Psoas muscle (tissue), 8 donors: ENCODE data around the gene ZNF813. TPM values are rescaled to one million over a fixed set of nuclear protein-coding genes. Genes with fewer than 3 reads are reported as not detected.
"Not testable (repeated sequence)": the region's sequence is repeated elsewhere in the genome, so short reads cannot be mapped to it uniquely, and the experiment has no call there.

ENCODE experiments used
- ATAC-seq, 4 donors: fragments of 200-7000 bp; cut with Tn5 transposase; one replicate each; pipeline ENCODE4 v1.9.1; 2020; ENCODE audit warnings: moderate library complexity in 3 of 4, mild to moderate bottlenecking in 2 of 4
- DNase-seq, 2 donors: peaks; one replicate each; pipeline ENCODE4 v3.0.0-alpha.2; 2020
- H3K27ac ChIP-seq: fragments of 200-600 bp; one replicate; pipeline ENCODE4 v1.8.0; 2022
- H3K27me3 ChIP-seq, 3 donors: fragments of 200-600 bp in 1 of 3; one replicate each; pipeline versions ENCODE4 v1.6.1 to v1.8.0; 2013 to 2022; ENCODE audit warnings: low read length in 2 of 3, mild to moderate bottlenecking in 2 of 3, moderate library complexity in 1 of 3; ENCODE audit not compliant: insufficient read depth in 3 of 3
- H3K36me3 ChIP-seq, 2 donors: fragments of 200-600 bp in 1 of 2; one replicate each; pipeline versions ENCODE4 v1.6.1 to v1.8.0; 2013 to 2022; ENCODE audit warnings: low read depth in 1 of 2, mild to moderate bottlenecking in 1 of 2, moderate library complexity in 1 of 2; ENCODE audit not compliant: insufficient read depth in 1 of 2
- H3K4me1 ChIP-seq: fragments of 200-600 bp; one replicate; pipeline ENCODE4 v1.8.0; 2022
- H3K4me3 ChIP-seq: fragments of 200-600 bp; one replicate; pipeline ENCODE4 v1.8.0; 2022; ENCODE audit warnings: mild to moderate bottlenecking
- H3K9me3 ChIP-seq: fragments of 200-600 bp; one replicate; pipeline ENCODE4 v1.8.0; 2022
- WGBS, 3 donors: extraction: QIAGEN DNeasy Blood & Tissue Kit; methylation state at CpG; one replicate each; pipeline versions ENCODE4 v1.1.6 to v1.1.7; 2013; 5-methylcytosine and 5-hydroxymethylcytosine counted together
- intact Hi-C, 2 donors: fragments of 100-400 bp; cut with DNase I; formaldehyde crosslinking; loops; one replicate each; pipeline versions ENCODE4 v1.11.0 to v1.14.2; 2022
- polyA plus RNA-seq, 3 donors: library from polyadenylated mRNA; stranded (reverse); fragments of 200-250 nt; gene quantifications; one replicate each; pipeline ENCODE4 v1.2.3, GENCODE V29; 2013
- total RNA-seq, 4 donors: library from RNA; stranded (reverse); fragmentation: NEBNext Ultra II Directional in 2 of 4; extraction: Animal tissue kit (Norgen Biotek cat#: 25700) in 2 of 4; gene quantifications; one replicate each; pipeline versions ENCODE4 v1.2.1 to v1.2.4, GENCODE V29; 2021 to 2023
- TF ChIP-seq, protein P1 (sequence below): fragments of 200-600 bp; IDR thresholded peaks from one replicate; pipeline ENCODE4 v1.8.0; 2022; ENCODE audit warnings: antibody characterized with exemption
- donor health status: healthy with polysubstance abuse.
- donor health status: DM: no; HTN: no; CAD: no; lungs with moderate emphysema.
- donor health status: Bipolar disorder and iron deficiency.
- donor health status: healthy.
- donor health status: DM: yes; HTN: yes; CAD: no.
- donor health status: DM: no; HTN: no; CAD: no.
- donor health status: DM: no; HTN: no; CAD: no.
- donor health status: DM: yes; HTN: yes; CAD: no.

The ZNF813 gene
- total and polyA plus RNA-seq, 7 donors = 0.31 to 1.7 (median 0.99) TPM

DNA sequence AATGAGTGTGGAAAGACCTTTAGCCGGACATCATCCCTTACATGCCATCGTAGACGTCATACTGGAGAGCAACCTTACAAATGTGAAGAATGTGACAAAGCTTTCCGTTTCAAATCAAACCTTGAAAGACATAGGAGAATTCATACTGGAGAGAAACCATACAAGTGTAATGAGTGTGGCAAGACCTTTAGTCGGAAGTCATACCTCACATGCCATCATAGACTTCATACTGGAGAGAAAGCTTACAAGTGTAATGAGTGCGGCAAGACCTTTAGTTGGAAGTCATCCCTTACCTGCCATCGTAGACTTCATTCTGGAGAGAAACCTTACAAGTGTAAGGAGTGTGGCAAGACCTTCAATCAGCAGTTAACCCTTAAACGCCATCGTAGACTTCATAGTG, 11.7 kb upstream of the ZNF813 start:
- intact Hi-C loops = no loop called here
- DNase-seq (no peak), ATAC-seq (no peak)
- TF ChIP-seq, protein P1, sequence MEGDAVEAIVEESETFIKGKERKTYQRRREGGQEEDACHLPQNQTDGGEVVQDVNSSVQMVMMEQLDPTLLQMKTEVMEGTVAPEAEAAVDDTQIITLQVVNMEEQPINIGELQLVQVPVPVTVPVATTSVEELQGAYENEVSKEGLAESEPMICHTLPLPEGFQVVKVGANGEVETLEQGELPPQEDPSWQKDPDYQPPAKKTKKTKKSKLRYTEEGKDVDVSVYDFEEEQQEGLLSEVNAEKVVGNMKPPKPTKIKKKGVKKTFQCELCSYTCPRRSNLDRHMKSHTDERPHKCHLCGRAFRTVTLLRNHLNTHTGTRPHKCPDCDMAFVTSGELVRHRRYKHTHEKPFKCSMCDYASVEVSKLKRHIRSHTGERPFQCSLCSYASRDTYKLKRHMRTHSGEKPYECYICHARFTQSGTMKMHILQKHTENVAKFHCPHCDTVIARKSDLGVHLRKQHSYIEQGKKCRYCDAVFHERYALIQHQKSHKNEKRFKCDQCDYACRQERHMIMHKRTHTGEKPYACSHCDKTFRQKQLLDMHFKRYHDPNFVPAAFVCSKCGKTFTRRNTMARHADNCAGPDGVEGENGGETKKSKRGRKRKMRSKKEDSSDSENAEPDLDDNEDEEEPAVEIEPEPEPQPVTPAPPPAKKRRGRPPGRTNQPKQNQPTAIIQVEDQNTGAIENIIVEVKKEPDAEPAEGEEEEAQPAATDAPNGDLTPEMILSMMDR = no peak
- 88 to 98% (median 93%) methylated on average over 9 of the region's 9 CpGs for WGBS, 3 donors
- Histone ChIP-seq H3K27ac (no peak overlapping the region), H3K27me3 (no peaks in the 10 kb centered on the region), H3K4me3 (no peak overlapping the region), H3K36me3 (peaks cover 2 to 48% of the 10 kb centered on the region in 2 donors), H3K4me1 (no peaks in the 10 kb centered on the region), H3K9me3 (peaks cover 44% of the 10 kb centered on the region)

DNA sequence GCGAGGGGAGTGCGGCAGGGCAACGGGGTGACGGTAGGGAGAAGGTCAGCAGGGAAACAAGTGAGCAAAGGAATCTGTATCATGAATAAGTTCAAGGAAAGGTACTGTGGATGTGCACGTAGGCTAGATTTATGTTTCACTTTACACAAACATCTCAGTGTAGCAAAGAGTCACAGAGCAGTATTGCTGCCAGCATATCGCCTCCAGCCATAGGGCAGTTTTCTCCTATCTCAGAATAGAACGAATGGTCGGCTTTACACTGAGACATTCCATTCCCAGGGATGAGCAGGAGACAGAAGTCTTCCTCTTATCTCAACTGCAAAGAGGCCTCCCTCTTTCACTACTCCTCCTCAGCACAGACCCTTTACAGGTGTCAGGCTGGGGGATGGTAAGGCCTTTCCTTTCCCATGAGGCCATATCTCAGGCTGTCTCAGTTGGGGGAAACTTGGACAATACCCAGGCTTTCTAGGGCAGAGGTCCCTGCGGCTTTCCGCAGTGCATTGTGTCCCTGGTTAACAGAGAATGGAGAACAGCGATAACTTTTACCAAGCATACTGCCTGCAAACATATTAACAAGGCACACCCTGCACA, 7.3 kb upstream of the ZNF813 start:
- H3K9me3 ChIP-seq = peaks cover 31% of the 10 kb centered on the region
- not testable (repeated sequence) for H3K27ac ChIP-seq, DNase-seq, H3K36me3 ChIP-seq, H3K4me1 ChIP-seq, ATAC-seq, H3K4me3 ChIP-seq
- H3K27me3 ChIP-seq = peaks cover 0 to 25% (median 8%) of the 10 kb centered on the region in 3 donors
- intact Hi-C loops = loop anchor here in 1 of 2 donors (10.0 kb wide), 2 partner anchors 65 to 465 kb away; partner anchors contain the start of gene ZNF765
- 73 to 82% (median 76%) methylated on average over 11 of the region's 11 CpGs for WGBS, 3 donors

DNA sequence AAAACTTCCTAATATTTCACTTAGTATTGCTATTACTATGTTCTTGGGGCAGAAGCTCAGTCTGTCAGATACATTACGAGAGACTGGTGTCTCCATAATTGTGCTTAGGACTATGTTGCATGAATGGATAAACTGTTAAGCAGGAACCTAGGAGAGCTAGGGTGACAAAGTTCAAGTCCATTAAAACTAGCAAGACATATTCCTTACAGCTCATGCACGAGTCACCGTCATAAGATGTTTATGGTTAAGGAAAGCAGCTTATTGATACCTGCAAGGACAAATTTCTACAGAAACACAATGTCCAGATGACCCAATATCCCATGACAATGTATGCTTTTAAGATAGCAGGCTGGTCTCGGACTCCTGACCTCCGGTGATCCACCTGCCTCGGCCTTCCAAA, 5.7 kb upstream of the ZNF813 start:
- intact Hi-C loops = loop anchor here in 1 of 2 donors (10.0 kb wide), 2 partner anchors 67 to 467 kb away; partner anchors contain the start of gene ZNF765
- H3K4me3 ChIP-seq = no peak overlapping the region
- TF ChIP-seq, protein P1 = no peak
- H3K27ac ChIP-seq = no peak overlapping the region
- H3K27me3 ChIP-seq = peaks cover 0 to 29% (median 8%) of the 10 kb centered on the region in 3 donors
- no peaks in the 10 kb centered on the region for H3K36me3 ChIP-seq
- H3K9me3 ChIP-seq = peaks cover 16% of the 10 kb centered on the region
- H3K4me1 ChIP-seq = no peaks in the 10 kb centered on the region
- no peak for DNase-seq
- 91 to 93% (median 92%) methylated on average over 6 of the region's 6 CpGs for WGBS, 3 donors
- no peak for ATAC-seq

DNA sequence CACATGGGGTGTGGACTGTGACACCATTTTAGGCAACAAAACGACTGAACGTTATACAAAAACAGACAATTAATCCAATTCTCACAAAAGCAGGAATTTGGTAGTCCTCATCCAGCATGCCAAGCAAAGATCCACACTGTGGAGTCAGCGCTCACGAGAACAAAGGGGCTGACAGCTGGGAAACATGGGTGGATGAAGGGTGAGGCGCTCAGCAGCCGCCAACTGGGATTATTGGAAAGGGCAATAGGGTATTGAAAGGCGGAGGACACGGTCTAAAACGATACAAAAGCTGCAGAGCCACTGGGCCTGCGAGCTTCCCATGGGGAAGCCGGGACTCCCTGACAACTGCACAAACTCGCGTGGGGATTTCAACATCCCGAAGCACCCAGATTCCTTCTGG, 4.7 kb upstream of the ZNF813 start:
- Histone ChIP-seq H3K27ac (no peak overlapping the region), H3K9me3 (peaks cover 6% of the 10 kb centered on the region), H3K27me3 (peaks cover 0 to 29% (median 8%) of the 10 kb centered on the region in 3 donors), H3K36me3 (no peaks in the 10 kb centered on the region), H3K4me3 (peak overlapping the region; percentile 25), H3K4me1 (no peaks in the 10 kb centered on the region)
- TF ChIP-seq, protein P1 = no peak
- ATAC-seq = no peak
- WGBS, 3 donors = 16 to 23% (median 19%) methylated on average over 14 of the region's 14 CpGs
- DNase-seq = no peak
- intact Hi-C loops = loop anchor here in 1 of 2 donors (10.0 kb wide), 2 partner anchors 68 to 468 kb away; partner anchors contain the start of gene ZNF765

DNA sequence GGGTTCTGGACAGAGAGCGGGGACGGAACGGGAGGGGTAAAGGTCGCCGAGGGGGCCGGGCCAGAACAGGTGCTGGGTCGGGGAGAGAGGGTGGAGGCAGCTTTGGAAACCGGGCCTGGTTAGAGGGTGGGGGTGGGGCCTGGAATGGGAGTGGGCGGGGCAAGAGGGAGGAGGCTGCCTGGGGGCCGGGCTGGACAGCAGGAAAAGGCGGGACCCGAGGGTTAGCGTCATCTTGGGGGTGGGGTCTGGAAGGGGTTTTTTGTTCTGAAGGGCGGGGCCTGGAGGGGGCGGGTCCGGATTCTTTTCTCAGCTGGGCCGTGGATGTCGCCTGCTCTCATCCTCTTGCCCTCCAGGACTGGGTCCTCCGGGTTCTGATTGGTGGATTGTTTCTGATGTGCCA, 4.3 kb upstream of the ZNF813 start:
- Histone ChIP-seq H3K4me3 (peak overlapping the region; percentile 25), H3K36me3 (no peaks in the 10 kb centered on the region), H3K27ac (no peak overlapping the region), H3K4me1 (no peaks in the 10 kb centered on the region), H3K9me3 (peaks cover 2% of the 10 kb centered on the region), H3K27me3 (peaks cover 0 to 29% (median 8%) of the 10 kb centered on the region in 3 donors)
- ATAC-seq = peak; percentile 54 to 58 (median 56)
- TF ChIP-seq, protein P1 = no peak
- 3 to 5% (median 4%) methylated on average over 16 to 19 of the region's 19 CpGs for WGBS, 3 donors
- peak; percentile 43 to 74 for DNase-seq
- intact Hi-C loops = loop anchor here in 1 of 2 donors (10.0 kb wide), 2 partner anchors 68 to 468 kb away; partner anchors contain the start of gene ZNF765
